ENCODE data around the gene JKAMP.

GRCh38 chr14:59481871-59482540, 2.3 kb upstream of the JKAMP start:
- TF ChIP-seq, protein P1, sequence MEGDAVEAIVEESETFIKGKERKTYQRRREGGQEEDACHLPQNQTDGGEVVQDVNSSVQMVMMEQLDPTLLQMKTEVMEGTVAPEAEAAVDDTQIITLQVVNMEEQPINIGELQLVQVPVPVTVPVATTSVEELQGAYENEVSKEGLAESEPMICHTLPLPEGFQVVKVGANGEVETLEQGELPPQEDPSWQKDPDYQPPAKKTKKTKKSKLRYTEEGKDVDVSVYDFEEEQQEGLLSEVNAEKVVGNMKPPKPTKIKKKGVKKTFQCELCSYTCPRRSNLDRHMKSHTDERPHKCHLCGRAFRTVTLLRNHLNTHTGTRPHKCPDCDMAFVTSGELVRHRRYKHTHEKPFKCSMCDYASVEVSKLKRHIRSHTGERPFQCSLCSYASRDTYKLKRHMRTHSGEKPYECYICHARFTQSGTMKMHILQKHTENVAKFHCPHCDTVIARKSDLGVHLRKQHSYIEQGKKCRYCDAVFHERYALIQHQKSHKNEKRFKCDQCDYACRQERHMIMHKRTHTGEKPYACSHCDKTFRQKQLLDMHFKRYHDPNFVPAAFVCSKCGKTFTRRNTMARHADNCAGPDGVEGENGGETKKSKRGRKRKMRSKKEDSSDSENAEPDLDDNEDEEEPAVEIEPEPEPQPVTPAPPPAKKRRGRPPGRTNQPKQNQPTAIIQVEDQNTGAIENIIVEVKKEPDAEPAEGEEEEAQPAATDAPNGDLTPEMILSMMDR (IDR thresholded peaks at IDR 0.05): no peak
- TF ChIP-seq POLR2A (IDR thresholded peaks at IDR 0.05): no peak
- no peak for TF ChIP-seq EP300 (IDR thresholded peaks at IDR 0.05)
- TF ChIP-seq POLR2AphosphoS5 (IDR thresholded peaks at IDR 0.05): peak; percentile 78
